Aorta (tissue), 5 donors: ENCODE data around the gene DLK1. TPM values are rescaled to one million over a fixed set of nuclear protein-coding genes. Genes with fewer than 3 reads are reported as not detected.

Experiments used
- ATAC-seq: fragments of 200-7000 bp; cut with Tn5 transposase; one replicate; pipeline ENCODE4 v1.9.1; 2022; ENCODE audit warnings: moderate library complexity; ENCODE audit not compliant: low FRiP score
- DNase-seq, 2 donors: peaks; one replicate each; pipeline ENCODE4 v3.0.0-alpha.2; 2020
- H3K27ac ChIP-seq, 2 donors: one replicate each; pipeline ENCODE4 v1.5.1; 2013; ENCODE audit warnings: low read length in 2 of 2, mild to moderate bottlenecking in 2 of 2, moderate library complexity in 2 of 2, control low read depth in 1 of 2, inconsistent platforms in 1 of 2, low read depth in 1 of 2
- H3K27me3 ChIP-seq, 2 donors: one replicate each; pipeline ENCODE4 v1.6.1; 2013; ENCODE audit warnings: control low read depth in 1 of 2, low read length in 1 of 2, mild to moderate bottlenecking in 1 of 2, moderate library complexity in 1 of 2; ENCODE audit not compliant: insufficient read depth in 2 of 2, control insufficient read depth in 1 of 2
- H3K36me3 ChIP-seq, 2 donors: one replicate each; pipeline ENCODE4 v1.6.1; 2013; ENCODE audit warnings: control low read depth in 1 of 2, low read length in 1 of 2, mild to moderate bottlenecking in 1 of 2; ENCODE audit not compliant: insufficient read depth in 2 of 2, control insufficient read depth in 1 of 2
- H3K4me1 ChIP-seq, 2 donors: one replicate each; pipeline ENCODE4 v1.6.1; 2013; ENCODE audit warnings: low read length in 2 of 2, control low read depth in 1 of 2, mild to moderate bottlenecking in 1 of 2, moderate library complexity in 1 of 2; ENCODE audit not compliant: insufficient read depth in 2 of 2, control insufficient read depth in 1 of 2
- H3K4me3 ChIP-seq, 2 donors: one replicate each; pipeline ENCODE4 v1.5.1; 2013; ENCODE audit warnings: low read length in 2 of 2, control low read depth in 1 of 2, mild to moderate bottlenecking in 1 of 2
- H3K9me3 ChIP-seq: one replicate; pipeline ENCODE4 v1.6.1; 2013; ENCODE audit warnings: mild to moderate bottlenecking, low read length; ENCODE audit not compliant: control insufficient read depth
- WGBS, 2 donors: extraction: QIAGEN DNeasy Blood & Tissue Kit; methylation state at CpG; one replicate each; pipeline ENCODE4 v1.1.7; 2013; 5-methylcytosine and 5-hydroxymethylcytosine counted together
- intact Hi-C, 2 donors: fragments of 100-400 bp; cut with DNase I; formaldehyde crosslinking; loops; one replicate each; pipeline versions ENCODE4 v1.14.2 to v1.15.0; 2022
- polyA plus RNA-seq, 2 donors: library from polyadenylated mRNA; stranded (reverse); fragments of 200-250 nt; gene quantifications; one replicate each; pipeline ENCODE4 v1.2.3, GENCODE V29; 2013
- total RNA-seq, 2 donors: library from RNA; stranded (reverse); fragmentation: NEBNext Ultra II Directional; extraction: Animal tissue kit (Norgen Biotek cat#: 25700); gene quantifications; one replicate each; pipeline ENCODE4 v1.2.1, GENCODE V29; 2021
- donor health status: healthy with polysubstance abuse.
- donor health status: Bipolar disorder and iron deficiency.
- donor health status: DM: no; HTN: no; CAD: no.
- donor health status: DM: no; HTN: no; CAD: no.
- donor health status: DM: yes; HTN: yes; CAD: no.

The DLK1 gene
- total and polyA plus RNA-seq, 4 donors: 0.13 TPM; not detected in 3

DNA sequence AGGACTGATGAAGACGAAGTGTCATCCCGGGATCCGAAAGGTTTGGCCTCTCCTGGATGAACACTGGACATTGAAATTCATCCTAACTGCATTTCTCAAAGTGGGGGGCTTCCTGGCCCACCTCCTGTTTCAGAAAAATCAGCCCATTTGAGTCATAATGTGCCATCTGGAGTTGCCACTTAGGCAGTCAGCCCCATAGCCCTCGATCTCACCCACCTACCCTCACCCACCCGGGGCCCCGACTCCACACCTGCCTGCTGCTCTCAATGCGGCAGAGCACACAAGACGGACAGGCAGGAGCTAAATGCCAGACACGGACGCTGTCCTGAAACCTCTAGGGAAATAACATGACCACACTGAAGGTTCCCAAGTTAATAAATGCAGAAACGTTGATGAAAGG, 12.6 kb downstream of the DLK1 start:
- intact Hi-C loops: no loop called here
- WGBS, 2 donors: 66 to 67% methylated on average over 11 of the region's 11 CpGs
- no peak for ATAC-seq
- Histone ChIP-seq H3K9me3 (peaks cover 1% of the 10 kb centered on the region), H3K4me3 (no peak overlapping the region), H3K36me3 (no peaks in the 10 kb centered on the region), H3K27ac (no peak overlapping the region), H3K27me3 (no peaks in the 10 kb centered on the region), H3K4me1 (no peaks in the 10 kb centered on the region)
- peak in 1 of 2 donors; percentile 56 for DNase-seq

DNA sequence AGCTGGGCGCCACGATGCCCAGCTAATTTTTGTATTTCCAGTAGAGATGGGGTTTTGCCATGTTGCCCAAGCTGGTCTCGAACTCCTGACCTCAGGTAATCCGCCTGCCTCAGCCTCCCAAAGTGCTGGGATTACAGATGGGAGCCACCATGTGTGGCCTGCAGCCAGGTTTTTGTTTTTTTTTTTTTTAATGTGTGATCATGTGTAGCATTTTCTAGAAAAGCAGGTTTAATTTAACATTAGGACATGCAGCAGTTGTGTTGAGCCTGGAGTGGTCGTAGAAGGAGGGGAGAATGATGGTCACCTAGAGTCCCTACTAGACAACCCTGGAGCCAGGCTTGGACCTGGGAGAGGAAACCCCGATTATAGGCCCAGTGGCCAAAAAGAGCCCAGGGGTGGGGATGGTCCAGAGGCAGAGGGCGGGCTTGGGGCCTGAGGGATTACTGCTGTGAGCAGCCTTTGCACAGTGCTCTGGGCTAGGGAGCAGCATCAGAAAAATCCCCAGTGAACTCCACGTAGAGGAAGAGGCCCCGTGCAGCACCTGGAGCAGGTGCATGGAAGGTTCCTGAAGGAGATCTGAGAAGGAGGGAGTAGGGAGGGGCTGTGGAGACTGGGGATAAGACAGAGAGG, 13.6 kb downstream of the DLK1 start:
- no peak for ATAC-seq
- H3K27me3 ChIP-seq: no peaks in the 10 kb centered on the region
- no peak overlapping the region for H3K4me3 ChIP-seq
- 75 to 80% methylated on average over 9 of the region's 9 CpGs for WGBS, 2 donors
- peaks cover 1% of the 10 kb centered on the region for H3K9me3 ChIP-seq
- peak in 1 of 2 donors; percentile 42 for DNase-seq
- H3K36me3 ChIP-seq: no peaks in the 10 kb centered on the region
- H3K4me1 ChIP-seq: no peaks in the 10 kb centered on the region
- no peak overlapping the region for H3K27ac ChIP-seq
- intact Hi-C loops: no loop called here

DNA sequence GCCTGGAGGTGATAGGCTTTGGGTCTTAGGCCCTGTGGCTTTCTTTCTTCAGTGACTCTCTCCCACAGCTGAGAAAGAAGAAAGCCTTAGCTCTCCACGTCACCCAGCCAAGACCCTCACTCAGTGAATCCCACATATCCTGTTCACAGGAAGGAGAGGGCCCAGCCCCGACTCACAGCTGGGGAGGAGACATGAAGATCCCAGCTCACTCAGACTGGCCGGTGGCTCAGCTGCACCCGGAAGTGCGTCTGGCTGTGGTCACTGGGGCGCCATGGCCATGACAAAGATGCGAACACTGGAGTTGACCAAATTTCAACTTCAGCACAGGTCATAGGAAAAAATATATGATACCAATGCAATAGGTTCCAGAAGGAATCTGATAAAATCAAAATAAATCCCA, 14.2 kb downstream of the DLK1 start:
- H3K36me3 ChIP-seq: no peaks in the 10 kb centered on the region
- peak in 1 of 2 donors; percentile 66 for DNase-seq
- no peak overlapping the region for H3K4me3 ChIP-seq
- no peak for ATAC-seq
- no peaks in the 10 kb centered on the region for H3K4me1 ChIP-seq
- H3K27me3 ChIP-seq: no peaks in the 10 kb centered on the region
- H3K27ac ChIP-seq: no peak overlapping the region
- H3K9me3 ChIP-seq: peaks cover 1% of the 10 kb centered on the region
- intact Hi-C loops: no loop called here
- 93 to 97% methylated on average over 7 of the region's 7 CpGs for WGBS, 2 donors

DNA sequence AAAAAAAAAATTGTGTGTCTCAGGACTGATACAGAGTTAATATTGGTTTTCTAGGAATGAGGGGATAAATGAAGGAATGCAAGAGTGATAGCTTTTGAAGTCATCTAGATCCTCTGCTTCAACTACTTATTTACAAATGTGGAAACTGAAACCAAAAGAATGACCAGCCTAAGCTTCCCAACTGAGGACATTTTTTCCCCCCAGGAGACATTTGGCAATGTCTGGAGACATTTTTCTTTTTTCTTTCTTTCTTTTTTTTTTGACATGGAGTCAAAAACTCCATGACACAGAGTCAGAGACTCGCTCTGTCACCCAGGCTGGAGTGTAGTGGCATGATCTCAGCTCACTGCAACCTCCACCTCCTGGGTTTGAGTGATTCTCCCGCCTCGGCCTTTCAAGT, 15.3 kb downstream of the DLK1 start:
- no peaks in the 10 kb centered on the region for H3K36me3 ChIP-seq
- H3K4me3 ChIP-seq: no peak overlapping the region
- H3K27me3 ChIP-seq: no peaks in the 10 kb centered on the region
- WGBS, 2 donors: 52 to 55% methylated on average over 3 of the region's 3 CpGs
- DNase-seq: no peak
- no peaks in the 10 kb centered on the region for H3K4me1 ChIP-seq
- no peak for ATAC-seq
- intact Hi-C loops: no loop called here
- H3K9me3 ChIP-seq: no peaks in the 10 kb centered on the region
- H3K27ac ChIP-seq: no peak overlapping the region

DNA sequence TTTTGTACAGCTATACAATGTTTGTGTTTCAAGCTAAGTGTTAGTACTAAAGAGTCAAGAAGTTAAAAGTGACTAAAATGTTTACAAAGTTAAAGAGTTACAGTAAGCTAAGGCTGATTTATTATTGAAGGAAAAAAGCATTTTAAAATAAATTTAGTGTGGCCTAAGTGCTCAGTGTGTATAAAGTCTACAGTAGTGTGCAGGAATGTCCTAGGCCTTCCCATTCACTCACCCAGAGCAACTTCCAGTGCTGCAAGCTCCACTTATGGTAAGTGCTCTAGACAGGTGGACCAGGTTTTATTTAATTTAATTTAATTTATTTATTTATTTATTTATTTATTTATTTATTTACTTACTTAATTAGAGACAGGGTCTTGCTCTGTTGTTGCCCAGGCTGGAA, 19.6 kb downstream of the DLK1 start:
- Histone ChIP-seq H3K27me3 (no peaks in the 10 kb centered on the region), H3K4me1 (no peaks in the 10 kb centered on the region), H3K9me3 (no peaks in the 10 kb centered on the region), H3K4me3 (no peak overlapping the region), H3K27ac (no peak overlapping the region), H3K36me3 (no peaks in the 10 kb centered on the region)
- ATAC-seq (no peak), DNase-seq (no peak)
- intact Hi-C loops: no loop called here

DNA sequence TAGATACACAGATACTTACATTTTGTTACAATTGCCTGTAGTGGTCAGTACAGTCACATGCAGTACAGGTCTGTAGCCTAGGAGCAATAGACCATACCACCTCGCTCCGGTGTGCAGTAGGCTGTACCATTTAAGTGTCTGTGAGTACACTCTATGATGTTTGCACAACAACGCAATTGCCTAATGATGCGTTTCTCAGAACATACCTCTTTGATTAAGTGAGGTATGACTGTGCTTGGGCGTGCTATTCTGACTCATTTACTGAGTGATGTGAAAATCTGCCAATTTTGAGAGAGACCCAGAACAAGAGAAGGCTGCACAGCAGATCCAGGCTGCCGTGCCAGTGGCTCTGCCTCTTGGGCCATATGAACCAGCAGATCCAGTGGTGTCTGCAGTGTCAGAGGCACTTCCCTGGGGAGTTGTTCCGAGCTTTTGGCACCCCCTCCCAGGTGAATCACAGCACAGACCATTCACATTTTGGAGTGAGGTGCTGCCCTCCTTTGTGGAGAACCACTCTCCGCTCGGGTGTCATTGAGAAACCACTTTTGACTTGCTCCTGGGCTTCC, 20.4 kb downstream of the DLK1 start:
- 73% methylated on average over 9 of the region's 9 CpGs for WGBS, 2 donors
- Histone ChIP-seq H3K36me3 (no peaks in the 10 kb centered on the region), H3K27ac (no peak overlapping the region), H3K4me1 (no peaks in the 10 kb centered on the region), H3K9me3 (no peaks in the 10 kb centered on the region), H3K4me3 (no peak overlapping the region), H3K27me3 (no peaks in the 10 kb centered on the region)
- ATAC-seq (no peak), DNase-seq (peak in 1 of 2 donors; percentile 41)
- intact Hi-C loops: no loop called here

DNA sequence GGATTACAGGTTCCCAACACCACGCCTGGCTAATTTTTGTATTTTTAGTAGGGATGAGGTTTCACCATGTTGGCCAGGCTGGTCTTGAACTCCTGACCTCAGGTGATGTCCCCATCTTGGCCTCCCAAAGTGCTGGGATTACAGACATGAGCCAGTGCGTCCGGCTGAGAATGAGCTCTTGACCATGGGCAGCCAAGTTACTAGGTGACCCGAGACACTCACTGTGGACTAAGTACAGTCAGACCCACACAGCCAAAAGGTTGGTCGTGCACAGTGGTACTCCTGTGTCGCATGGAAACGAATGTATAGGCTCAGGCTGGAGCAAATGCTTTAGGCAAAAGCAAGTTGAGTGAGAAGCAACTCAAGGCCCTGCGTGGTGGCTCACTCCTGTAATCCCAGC, 21.0 kb downstream of the DLK1 start:
- 83 to 92% methylated on average over 8 of the region's 8 CpGs for WGBS, 2 donors
- no peaks in the 10 kb centered on the region for H3K9me3 ChIP-seq
- no peaks in the 10 kb centered on the region for H3K36me3 ChIP-seq
- DNase-seq (peak in 1 of 2 donors; percentile 27), ATAC-seq (no peak)
- H3K4me3 ChIP-seq: no peak overlapping the region
- intact Hi-C loops: no loop called here
- H3K27ac ChIP-seq: no peak overlapping the region
- H3K4me1 ChIP-seq: no peaks in the 10 kb centered on the region
- H3K27me3 ChIP-seq: no peaks in the 10 kb centered on the region

DNA sequence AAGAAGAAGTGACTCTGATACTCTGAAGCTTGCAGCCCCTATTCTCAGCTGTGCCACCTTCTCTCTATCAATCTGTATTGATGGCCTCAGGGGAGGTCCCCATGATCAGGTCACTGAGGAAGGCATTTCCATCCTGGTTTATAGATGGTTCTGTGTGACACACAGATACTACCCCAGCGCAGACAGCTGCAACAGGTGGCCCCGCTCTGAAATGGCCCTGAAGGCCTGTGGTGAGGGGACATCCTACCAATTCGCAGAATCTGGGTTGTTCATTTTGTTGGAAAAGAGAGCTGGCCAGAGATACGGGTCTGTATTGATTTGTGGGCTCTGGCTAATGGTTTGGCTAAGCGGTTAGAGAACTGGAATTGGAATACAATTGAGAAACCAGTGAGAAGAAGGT, 21.7 kb downstream of the DLK1 start:
- H3K36me3 ChIP-seq: no peaks in the 10 kb centered on the region
- no peaks in the 10 kb centered on the region for H3K27me3 ChIP-seq
- 72 to 78% methylated on average over 5 of the region's 5 CpGs for WGBS, 2 donors
- H3K4me3 ChIP-seq: no peak overlapping the region
- no peak overlapping the region for H3K27ac ChIP-seq
- ATAC-seq (no peak), DNase-seq (peak in 1 of 2 donors; percentile 42)
- H3K4me1 ChIP-seq: no peaks in the 10 kb centered on the region
- intact Hi-C loops: no loop called here
- H3K9me3 ChIP-seq: peaks cover 2% of the 10 kb centered on the region

DNA sequence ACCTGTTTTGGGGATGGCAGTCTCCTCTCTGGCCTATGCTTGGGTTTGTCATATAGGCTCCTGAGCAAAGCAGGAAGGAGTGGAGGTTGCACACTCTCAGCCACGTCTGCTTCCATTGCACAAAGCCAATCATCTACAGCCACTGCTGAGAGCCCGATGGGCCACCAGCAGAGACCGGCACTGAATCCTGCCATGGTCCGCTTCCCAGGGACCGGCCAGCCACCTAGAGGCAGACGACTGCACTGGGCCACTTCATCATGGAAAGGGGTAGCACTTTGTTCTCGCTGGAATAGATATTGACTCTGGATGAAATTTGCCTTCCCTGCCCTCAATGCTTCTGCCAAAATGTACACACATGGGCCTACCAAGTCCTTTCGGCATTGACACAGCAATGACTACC, 22.3 kb downstream of the DLK1 start:
- ATAC-seq: no peak
- H3K27ac ChIP-seq: no peak overlapping the region

More for the DNA sequence above, 22.3 kb downstream of the DLK1 start:
- 71 to 74% methylated on average over 8 of the region's 8 CpGs for WGBS, 2 donors
- H3K27me3 ChIP-seq: no peaks in the 10 kb centered on the region
- peaks cover 2% of the 10 kb centered on the region for H3K9me3 ChIP-seq
- H3K36me3 ChIP-seq: no peaks in the 10 kb centered on the region
- H3K4me1 ChIP-seq: no peaks in the 10 kb centered on the region
- H3K4me3 ChIP-seq: no peak overlapping the region
- DNase-seq: no peak
- intact Hi-C loops: no loop called here
